Endothelial cell of hepatic sinusoid (primary cell): ENCODE results near the gene PYGO1.
"Not testable (repeated sequence)": the region's sequence is repeated elsewhere in the genome, so short reads cannot be mapped to it uniquely, and the experiment has no call there.

ENCODE experiments used
- in situ Hi-C: cut with HindIII; loops from 2 replicates; pipeline ENCODE4 v1.10.0; 2017; ENCODE audit warnings: low sequenced_read_pairs

Gene PYGO1, protein sequence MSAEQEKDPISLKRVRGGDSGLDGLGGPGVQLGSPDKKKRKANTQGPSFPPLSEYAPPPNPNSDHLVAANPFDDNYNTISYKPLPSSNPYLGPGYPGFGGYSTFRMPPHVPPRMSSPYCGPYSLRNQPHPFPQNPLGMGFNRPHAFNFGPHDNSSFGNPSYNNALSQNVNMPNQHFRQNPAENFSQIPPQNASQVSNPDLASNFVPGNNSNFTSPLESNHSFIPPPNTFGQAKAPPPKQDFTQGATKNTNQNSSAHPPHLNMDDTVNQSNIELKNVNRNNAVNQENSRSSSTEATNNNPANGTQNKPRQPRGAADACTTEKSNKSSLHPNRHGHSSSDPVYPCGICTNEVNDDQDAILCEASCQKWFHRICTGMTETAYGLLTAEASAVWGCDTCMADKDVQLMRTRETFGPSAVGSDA

DNA sequence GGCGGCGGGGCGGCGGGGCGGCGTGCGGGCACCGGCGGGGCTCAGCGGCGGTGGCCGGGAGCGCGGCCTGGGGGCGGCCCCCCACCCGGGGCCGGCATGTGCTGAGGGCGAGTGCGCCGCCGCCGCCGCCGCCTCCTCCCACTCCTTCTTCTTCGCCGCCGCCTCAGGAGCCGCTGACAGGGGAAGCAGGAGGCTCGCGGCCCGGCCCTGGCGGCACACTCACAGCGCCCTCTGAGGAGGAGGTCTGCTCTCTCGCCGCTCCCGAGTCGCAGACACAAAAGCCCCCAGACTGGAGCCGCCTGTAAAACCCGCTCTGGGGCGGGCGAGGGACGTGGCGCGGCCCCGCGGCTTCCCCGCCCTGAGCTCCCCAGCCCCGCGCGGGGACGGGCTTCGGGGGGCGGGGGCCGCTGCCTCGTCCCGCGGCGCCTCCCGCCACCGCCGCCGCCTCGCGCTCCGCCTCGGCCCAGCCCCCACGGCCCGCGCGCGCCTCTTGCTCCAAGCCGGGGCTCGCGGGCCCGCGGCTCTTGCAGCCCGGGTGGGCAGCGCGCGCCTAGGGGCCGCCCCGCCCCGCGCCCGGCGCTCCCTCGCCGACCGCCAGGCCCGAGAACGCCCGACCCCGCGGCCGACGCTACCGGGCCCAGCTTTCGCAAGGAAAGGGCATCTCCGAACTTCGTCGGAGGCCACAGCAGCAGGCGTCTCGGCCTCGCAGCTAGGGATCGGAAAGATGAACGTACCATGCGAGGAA lies at the start of gene PYGO1:
PYGO1 (minus strand) TSS at position 276 of the 745 bp plus-strand sequence. CDS start 462 bp downstream, outside the sequence.
- in situ Hi-C loops: no loop called here

DNA sequence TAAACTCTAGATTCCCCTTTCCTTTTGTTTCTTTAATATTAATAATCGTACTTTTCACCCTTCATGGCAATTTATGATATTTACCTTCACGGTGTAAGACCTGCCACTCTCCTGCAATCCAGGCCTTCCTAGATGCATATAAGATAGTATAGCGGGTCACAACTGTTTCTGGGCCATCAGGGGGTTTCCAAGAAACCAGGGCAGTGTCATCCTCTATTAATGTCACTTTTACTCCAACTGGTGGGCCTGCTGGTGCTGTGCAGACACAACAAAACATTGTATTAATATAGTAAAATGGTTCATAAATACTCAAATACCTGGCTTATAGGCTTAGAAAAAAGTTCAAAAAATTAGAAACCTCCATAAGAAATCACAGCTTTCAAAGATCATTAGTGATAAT lies 48.9 kb upstream of the PYGO1 start:
- in situ Hi-C loops: no loop called here

DNA sequence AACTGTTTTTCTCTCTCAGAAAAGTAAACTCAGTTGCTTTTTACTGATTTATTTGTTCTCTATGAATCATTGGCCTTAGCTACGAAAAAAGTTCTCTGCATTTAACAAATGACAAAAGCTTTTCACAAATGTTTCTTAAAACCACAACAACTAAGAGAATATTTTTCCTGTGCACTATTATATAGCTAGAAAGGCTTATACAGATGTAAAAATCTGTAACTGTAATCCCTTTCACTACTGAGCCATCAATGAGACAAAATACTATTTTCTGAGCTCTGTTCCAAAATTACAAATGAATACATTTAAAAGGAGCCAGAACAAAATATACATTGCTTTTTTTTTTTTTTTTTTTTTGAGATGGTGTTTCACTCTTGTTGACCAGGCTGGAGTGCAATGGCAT lies 45.6 kb upstream of the PYGO1 start:
- in situ Hi-C loops: no loop called here

DNA sequence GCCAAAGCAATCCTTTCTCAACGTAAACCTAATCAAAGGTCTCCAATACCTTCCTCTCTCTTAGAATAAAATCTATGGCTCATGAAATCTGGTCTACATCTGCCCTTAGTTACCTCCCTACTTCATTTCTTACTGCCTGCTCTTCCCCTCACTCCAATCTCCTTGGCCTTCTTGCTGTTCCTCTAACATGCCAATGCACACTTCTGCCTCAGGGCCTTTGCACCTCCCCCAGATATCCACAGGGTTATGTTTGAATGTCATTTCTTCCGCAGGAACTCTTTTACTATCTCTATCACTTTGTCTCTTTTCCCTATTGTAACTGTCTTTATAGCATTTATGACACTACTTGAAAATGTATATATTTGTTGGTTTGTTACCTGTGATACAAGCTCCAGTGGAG lies 44.3 kb upstream of the PYGO1 start:
- in situ Hi-C loops: no loop called here

DNA sequence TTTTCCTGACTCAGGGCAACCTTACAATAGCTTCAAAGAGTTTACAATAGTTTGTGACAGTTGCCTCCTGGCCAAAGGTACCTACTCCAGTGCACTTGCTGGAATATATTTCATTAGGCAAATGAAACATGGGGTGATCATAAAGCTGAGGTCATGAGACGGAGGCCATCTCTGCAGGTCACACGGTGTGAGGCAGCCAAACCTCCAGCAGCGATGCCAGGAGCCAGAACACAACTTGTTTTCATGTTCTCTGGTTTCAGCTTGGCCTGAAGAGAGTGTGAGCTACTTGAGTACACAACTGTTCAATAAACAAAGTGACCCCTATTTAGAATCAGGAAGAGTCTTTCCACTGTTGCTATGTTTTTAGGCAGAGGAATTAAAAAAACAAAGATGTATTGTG lies 42.7 kb upstream of the PYGO1 start:
- in situ Hi-C loops: no loop called here

DNA sequence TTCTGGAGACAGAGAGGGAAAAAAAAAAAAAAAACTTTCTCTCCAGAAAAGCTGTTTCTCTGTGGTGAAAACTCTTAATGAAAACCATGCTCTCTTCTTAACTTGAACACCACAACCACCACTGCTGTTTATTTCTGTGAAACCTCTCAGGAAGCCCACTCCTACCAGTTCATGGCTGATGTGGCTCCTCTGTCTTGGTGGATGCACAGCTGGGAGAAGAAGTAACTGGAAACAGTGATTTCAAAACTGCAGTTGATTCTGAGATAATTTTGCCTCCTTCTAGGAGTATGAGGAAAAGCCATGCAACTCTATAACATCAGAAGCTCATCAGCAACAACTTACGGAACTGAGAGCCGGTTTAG lies 40.2 kb upstream of the PYGO1 start:
- in situ Hi-C loops: no loop called here

DNA sequence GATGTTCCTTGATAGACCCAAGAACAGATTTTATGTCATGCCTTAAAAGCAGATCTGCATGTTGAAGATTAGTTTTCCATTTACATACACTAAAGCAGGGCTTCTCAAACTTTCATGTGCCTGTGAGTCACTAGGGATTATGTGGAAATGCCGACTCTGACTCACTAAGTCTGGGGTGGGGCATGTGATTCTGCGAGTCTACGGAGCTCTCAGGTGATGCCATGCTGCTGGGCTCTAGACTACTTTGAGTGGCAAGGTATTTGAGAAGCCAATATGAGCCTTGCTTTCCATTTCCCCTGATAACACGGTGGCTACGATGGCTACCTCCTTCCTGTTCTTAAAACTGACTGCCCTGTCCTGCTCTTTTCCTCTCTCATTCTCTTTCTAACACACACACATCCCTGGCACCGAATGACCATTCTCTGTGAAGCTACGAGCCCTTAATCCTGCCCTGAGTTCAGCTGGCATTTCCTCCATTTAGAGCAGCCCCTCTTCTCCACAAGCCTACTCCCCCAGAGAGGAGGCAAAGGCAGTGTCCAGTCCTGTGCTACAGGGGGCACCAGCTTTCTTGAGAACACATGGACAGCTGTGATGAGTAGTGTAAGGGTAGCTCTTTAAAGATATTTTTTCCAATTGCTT lies 39.7 kb upstream of the PYGO1 start:
- in situ Hi-C loops: no loop called here

DNA sequence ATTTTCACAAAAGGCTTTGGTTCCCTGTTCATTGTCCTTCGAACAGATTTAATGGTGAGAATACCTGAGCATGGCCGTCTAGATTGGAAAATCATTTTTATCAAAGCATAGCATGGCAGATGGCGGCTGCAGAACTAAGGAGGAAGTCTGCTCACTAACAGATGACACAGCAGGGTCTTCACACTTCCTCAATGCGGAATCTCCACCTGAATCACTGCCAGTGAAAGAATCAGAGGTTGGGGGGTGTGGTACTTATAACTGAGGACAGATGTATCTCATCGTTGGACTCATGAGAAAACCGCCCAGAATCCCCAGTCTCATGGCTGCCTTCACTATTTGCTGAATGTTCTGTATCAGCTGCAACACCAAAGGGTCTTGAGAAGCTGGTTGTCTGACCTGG lies 31.6 kb upstream of the PYGO1 start:
- in situ Hi-C loops: no loop called here

DNA sequence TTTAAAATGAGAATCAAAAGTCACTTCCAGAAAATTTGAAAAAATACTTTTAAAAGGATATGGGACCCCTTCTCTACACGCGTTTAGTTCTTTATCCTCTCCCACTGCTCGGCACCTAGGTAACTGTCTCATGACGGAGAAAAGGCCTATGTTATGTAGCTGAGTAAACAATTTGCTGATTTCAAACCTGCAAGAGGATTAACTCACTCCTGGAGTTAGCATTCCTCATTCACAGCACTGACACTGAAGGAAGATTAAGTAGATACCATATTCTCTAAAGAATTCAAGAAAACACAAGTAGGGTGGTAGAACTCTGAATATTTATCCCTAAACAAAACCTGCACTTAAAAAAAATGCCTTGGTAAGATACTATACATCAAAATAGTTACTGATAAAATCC lies 30.2 kb upstream of the PYGO1 start:
- in situ Hi-C loops: no loop called here

DNA sequence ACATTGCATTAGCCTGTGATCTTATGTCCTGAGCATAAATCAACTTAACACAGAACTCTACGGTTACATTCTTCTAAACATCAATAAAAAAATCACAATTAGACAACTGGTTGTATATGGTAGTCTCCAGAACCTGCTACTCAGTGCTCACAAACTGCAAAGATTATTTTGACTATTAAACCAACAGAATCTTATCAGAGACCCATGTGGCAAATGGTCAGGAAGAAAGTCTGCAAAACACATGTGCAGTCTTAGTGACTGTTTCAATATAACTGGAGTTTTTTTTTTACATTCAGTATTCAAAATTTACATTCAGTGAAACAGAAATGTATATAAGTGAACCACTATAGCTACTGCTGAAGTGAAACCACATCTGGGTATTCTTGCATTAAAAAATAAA lies 27.3 kb upstream of the PYGO1 start:
- in situ Hi-C loops: no loop called here

DNA sequence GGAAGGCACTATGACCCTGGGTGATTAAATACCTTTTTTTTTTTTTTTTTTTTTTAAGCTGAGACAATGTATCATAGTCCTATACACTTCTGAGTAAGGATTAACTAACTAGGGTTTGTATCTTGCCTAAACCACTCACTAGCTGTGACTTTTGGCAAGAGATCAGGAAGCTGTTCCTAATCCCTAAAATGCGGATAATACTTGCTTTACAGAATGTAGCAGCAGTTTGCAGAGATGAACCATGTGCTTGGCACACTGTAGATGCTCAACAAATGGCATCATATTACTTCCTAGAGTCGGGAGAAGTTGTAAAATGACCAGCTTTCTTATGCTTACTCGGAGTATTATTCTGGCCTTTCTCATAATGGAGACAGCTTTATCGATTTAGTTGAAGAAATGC lies 25.6 kb upstream of the PYGO1 start:
- in situ Hi-C loops: no loop called here

DNA sequence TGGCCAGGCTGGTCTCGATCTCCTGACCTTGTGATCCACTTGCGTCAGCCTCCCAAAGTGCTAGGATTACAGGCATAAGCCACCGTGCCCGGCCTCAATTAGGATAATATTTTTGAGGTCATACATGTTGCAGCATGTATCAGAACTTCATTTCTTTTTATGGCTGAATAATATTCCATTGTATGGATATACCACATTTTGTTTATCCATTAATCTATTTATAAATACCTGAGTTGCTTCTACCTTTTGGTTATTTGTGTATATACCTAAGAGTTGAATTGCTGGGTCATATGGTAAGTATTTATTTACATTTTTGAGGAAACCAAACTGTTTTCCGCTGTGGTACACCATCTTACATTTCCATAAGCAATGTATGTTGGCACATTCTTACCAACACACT lies 18.1 kb upstream of the PYGO1 start:
- in situ Hi-C loops: no loop called here

DNA sequence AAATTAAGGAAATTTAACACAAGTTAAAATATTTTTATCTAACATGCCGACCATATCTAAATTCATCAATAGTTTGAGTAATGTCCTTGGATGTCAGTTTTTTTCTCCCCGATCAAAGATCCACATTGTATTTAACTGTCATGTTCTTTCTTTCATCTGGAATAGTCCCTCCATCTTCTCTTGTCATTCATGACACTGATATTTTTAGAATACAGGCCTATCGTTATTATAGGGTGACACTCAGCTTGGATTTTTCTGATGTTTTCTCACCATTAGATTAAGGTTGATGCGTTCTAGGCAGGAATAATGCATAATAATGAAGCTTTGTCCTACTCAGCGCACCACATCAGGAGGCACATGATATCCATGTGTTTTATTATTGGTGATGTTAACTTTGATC lies 13.2 kb upstream of the PYGO1 start:
- in situ Hi-C loops: no loop called here

DNA sequence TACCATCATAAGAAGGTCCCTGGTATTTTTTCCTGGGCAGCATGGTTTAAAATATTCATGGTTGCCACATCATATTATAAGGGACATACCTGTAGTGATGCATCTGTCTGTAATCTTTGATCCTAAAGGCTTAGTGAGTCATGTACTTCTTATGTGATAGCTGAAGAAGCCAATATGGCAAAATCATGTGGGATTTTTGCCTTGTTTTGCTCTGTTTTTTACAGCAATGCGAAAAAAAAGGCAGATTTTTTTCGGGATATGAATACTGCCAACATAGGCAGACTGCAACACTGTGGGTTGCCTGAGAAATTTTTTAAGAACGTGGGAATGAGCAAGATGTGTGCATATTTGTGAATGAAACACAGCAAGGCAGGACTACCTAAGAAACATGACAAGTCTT lies 11.3 kb upstream of the PYGO1 start:
- in situ Hi-C loops: no loop called here

DNA sequence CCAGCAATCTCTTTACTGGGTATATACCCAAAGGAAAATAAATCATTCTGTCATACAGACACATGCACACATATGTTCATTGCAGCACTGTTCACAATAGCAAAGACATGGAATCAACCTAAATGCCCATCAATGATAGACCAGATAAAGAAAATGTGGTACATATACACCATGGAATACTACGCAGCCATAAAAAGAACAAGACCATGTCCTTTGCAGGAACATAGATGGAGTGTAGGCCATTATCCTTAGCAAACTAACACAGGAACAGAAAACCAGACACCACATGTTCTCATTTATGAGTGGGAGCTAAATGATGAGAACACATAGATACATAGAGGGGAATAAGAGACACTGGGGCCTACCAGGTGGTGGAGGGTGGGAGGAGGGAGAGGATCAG lies 4.9 kb upstream of the PYGO1 start:
- in situ Hi-C loops: not testable (repeated sequence)

DNA sequence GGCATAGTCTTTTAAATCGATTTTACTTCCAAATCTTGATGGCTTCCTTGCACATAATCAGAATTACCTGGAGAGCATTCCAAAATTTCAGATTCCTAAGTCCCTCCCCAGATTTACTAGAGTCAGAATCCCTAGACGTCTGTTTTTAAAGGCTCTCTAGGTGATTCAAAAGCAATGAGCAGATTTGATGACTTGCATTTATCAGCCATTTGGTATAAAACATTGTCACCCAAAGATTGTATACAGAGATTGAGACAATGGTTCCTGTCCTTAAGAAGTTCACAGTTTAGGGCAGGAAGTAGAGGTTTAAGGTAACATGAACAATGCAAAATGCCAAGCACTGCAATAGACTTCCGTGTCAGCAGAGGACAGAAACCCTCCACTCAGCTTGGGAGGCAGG lies 2.6 kb upstream of the PYGO1 start:
- in situ Hi-C loops: no loop called here

DNA sequence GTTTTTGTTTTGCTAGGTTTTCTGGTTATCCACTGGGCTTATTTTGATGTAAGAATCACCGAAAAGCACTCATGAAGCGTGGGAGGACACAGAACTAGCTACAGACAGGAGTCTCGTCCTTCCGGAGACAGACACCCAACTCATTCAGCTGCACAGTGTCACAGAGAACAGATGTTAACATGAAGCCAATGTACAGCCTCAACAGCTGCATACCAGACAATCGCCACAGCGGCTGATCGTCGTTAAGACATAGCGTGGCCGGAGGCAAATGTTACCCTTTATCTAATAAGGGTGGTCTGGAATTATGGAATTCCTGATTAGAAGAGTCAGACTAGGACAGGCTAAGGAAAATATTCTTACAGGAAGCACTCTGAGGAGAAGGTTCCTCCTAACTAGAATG lies 1.1 kb upstream of the PYGO1 start:
- in situ Hi-C loops: no loop called here

DNA sequence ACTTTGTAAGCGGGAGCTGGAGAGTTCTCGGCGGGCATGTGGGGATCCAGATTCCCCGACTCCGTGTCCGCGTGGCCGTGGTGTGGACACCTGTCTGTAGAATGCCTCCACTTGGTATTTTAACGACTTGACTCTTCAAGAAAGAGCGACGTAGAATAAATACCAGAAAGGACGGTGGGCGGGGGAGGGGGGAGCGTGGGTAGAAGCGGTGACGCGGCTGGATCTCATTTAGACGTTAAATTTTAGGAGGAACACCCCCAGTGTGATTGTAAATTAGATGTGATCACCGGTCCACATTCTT lies 620 bp upstream of the PYGO1 start:
- in situ Hi-C loops: no loop called here

DNA sequence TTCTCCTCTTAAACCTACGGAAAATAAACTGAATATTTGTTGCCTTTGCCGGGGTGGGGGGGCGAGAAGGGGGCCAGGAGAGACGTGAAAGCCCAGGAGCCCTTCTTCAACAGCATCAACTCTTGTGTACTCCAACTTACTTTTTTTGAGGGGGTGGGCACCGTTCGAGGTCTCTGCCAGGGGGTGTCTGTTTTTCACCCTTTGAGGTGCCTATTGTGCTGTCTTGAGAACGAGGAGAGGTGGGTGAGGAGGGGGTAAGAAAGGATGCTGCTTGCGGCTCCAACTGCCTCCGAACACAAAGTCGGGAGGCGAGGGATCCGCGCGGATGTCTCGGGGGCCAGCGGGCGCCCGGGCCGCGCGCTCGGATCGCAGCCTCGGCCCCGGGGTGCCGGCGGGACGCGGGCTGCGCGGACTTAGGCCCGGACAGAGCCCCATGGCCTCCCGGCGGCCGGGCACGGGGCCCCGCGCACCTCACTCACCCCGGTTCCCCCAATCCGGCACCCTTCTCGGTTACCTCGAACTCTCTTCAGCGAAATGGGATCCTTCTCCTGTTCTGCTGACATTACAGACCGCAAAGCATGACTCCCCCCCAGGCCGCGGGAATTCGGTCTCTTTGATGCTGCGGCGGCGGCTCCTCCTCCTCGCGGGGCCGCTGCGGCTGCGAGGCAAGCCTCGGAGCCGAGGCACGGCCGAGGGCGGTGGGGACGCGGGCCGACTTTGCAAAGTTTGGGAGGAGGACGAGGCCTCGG lies 650 bp downstream of the PYGO1 start:
- in situ Hi-C loops: no loop called here

DNA sequence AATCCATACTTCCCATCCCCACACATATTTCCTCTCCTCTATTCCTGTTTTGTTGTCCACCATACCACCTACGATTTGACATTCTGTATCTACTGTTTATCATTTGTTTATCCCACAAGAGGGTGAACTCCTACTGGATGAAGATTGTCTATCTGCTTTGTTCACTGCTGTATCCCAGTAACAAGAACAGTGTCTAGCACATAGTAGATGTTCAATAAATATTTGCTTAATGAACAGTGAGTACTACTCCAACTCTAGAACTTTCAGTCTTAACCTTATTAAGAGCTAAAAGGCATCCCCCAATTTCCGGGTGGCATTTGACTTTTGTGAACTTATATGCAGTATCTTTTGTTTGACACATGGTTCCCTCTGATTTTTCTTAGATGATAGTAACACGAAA lies 1.3 kb downstream of the PYGO1 start:
- in situ Hi-C loops: no loop called here

DNA sequence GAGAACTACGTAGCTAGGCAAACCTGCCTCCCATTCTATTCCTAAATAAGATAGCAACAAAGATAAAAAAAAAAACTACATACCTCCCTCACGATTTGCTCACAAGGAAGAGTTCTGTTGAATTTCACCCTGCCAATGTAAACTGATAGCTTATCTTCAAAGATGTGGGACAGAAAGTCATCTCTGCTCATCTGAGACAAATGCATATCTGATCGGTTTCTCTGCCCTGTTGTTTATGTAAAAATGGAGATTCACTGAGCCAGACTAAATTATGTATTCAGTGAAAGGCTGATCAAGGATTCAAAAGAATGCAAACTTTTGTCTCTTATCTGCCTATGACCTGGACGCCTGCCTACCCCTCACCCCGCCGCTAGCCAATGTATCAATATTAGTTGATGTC lies 11.2 kb downstream of the PYGO1 start:
- in situ Hi-C loops: no loop called here

DNA sequence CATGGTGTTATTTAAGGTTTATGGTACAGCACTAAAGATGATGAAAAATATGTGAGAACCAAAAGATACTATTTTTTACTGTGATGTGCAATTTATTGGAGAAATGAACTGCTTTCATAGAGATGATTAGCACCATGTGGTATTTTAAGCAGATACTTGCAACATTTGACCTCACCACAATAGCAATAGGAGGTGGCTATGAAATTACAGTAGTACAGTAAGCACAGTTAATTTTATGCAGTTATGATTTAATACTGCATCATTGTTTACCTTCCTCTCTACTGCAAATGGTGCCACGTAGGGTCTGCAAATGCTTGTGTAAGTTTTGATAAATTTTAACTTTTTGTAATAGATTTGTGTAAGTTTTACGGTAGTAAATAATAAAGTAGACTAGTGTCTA lies 14.0 kb downstream of the PYGO1 start:
- in situ Hi-C loops: no loop called here
